HG03558 (cell line): ENCODE results near the gene SRD5A1.

Experiments
- ATAC-seq: cut with Tn5 transposase; IDR thresholded peaks from one replicate; pipeline ENCODE4 v1.9.1; 2021; ENCODE audit warnings: moderate number of reproducible peaks; ENCODE audit not compliant: unreplicated experiment; ENCODE audit errors: extremely low read depth

The SRD5A1 gene

GRCh38 chr5:6680922-6681321, 47.7 kb downstream of the SRD5A1 start:
- no peak for ATAC-seq

GRCh38 chr5:6681682-6682081, 48.4 kb downstream of the SRD5A1 start:
- no peak for ATAC-seq

GRCh38 chr5:6682239-6682638, 49.0 kb downstream of the SRD5A1 start:
- ATAC-seq, result no peak

GRCh38 chr5:6683241-6683640, 50.0 kb downstream of the SRD5A1 start:
- ATAC-seq, result no peak

GRCh38 chr5:6684075-6684474, 50.8 kb downstream of the SRD5A1 start:
- no peak for ATAC-seq

- no peak for ATAC-seq
Observed at GRCh38 chr5:6686501-6686900, 53.3 kb downstream of the SRD5A1 start.

- no peak for ATAC-seq
Observed at GRCh38 chr5:6686915-6687409, 53.7 kb downstream of the SRD5A1 start.

GRCh38 chr5:6687505-6687904, 54.3 kb downstream of the SRD5A1 start:
- no peak for ATAC-seq

GRCh38 chr5:6692906-6693305, 59.7 kb downstream of the SRD5A1 start:
- ATAC-seq, result no peak

- no peak for ATAC-seq
Observed at GRCh38 chr5:6698696-6699095, 65.5 kb downstream of the SRD5A1 start.

GRCh38 chr5:6699357-6699756, 66.1 kb downstream of the SRD5A1 start:
- ATAC-seq, result no peak

GRCh38 chr5:6700074-6700684, 66.9 kb downstream of the SRD5A1 start:
- ATAC-seq, result no peak

- no peak for ATAC-seq
Observed at GRCh38 chr5:6700685-6701355, 67.6 kb downstream of the SRD5A1 start.

- no peak for ATAC-seq
Observed at GRCh38 chr5:6701491-6701890, 68.3 kb downstream of the SRD5A1 start.

GRCh38 chr5:6702633-6703032, 69.4 kb downstream of the SRD5A1 start:
- ATAC-seq, result no peak

- no peak for ATAC-seq
Observed at GRCh38 chr5:6703806-6704205, 70.6 kb downstream of the SRD5A1 start.

- no peak for ATAC-seq
Observed at GRCh38 chr5:6704361-6704851, 71.2 kb downstream of the SRD5A1 start.

- ATAC-seq, result no peak
Observed at GRCh38 chr5:6705088-6705487, 71.8 kb downstream of the SRD5A1 start.

- no peak for ATAC-seq
Observed at GRCh38 chr5:6705959-6706358, 72.7 kb downstream of the SRD5A1 start.

GRCh38 chr5:6707852-6708251, 74.6 kb downstream of the SRD5A1 start:
- no peak for ATAC-seq

GRCh38 chr5:6708814-6709213, 75.6 kb downstream of the SRD5A1 start:
- no peak for ATAC-seq

GRCh38 chr5:6710070-6710469, 76.8 kb downstream of the SRD5A1 start:
- ATAC-seq, result no peak
